GM18868 (cell line): ENCODE results near the gene IFIT1.

Experiments used
- ATAC-seq: cut with Tn5 transposase; IDR thresholded peaks from one replicate; pipeline ENCODE4 v1.9.1; 2021; ENCODE audit warnings: mild to moderate bottlenecking, moderate library complexity; ENCODE audit not compliant: unreplicated experiment

The IFIT1 gene, protein sequence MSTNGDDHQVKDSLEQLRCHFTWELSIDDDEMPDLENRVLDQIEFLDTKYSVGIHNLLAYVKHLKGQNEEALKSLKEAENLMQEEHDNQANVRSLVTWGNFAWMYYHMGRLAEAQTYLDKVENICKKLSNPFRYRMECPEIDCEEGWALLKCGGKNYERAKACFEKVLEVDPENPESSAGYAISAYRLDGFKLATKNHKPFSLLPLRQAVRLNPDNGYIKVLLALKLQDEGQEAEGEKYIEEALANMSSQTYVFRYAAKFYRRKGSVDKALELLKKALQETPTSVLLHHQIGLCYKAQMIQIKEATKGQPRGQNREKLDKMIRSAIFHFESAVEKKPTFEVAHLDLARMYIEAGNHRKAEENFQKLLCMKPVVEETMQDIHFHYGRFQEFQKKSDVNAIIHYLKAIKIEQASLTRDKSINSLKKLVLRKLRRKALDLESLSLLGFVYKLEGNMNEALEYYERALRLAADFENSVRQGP

GRCh38 chr10:89391907-89392756 lies at the start of gene IFIT1:
Gene IFIT1 (plus strand): TSS chr10:89392623. CDS start chr10:89392713, 90 bp downstream.
- peak; percentile 87 for ATAC-seq

DNA sequence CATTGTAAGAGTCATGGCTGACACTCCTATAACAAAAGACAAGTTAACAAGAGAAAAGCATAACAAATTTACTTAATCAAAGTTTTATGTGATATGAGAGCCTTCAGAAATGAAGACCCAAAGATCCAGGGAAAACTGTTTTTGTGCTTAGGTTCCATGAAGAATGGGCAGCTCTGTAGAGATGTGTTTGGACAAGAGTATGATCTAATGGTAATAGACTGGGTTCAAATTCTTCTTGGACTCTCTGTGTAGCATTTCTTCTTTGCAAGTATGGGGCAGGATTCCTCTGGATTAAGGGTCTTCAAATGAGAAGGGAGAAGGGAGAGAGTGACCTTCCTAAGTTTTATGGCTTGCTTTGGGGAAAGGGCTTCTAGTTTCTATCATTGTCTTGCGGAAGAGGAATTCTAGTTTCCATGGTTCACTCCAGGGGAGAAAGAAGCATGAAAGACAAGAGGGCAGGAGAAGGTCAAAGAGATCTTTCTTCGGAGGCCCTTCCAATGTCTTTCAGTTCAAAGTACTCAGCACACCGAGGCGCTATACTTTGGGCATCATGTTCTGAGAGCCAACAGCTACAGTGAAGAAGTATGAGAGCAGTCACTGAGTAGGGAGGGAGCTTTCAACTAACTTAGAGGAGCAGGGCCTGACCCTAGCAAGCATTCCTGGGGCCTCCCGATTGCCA lies 49.2 kb upstream of the IFIT1 start:
- ATAC-seq: no peak

GRCh38 chr10:89344156-89344555 lies 48.3 kb upstream of the IFIT1 start:
- no peak for ATAC-seq

DNA sequence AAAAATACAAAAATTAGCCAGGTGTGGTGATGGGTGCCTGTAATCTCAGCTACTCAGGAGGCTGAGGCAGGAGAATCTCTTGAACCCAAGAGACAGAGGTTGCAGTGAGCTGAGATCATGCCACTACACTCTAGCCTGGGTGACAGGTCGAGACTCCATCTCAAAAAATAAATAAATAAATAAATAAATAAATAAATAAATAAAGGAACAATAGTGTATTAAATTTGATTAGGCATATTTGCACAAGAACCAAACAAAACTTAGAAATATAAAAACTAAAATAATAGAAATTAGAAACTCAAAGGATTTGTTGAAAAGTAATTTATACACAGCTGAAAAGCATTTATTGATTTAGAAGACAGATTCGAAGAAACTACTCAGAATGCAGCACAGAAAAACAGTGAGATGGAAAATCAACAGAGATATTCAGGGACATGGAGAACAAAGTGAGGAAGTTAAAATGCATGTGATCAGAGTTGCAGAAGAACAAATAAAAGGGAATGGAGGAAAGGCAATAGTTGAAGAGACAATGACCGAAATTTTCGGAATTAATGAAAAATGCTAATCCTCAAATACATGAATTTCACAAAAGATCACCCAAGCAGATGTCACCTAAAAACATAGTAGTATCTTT lies 46.9 kb upstream of the IFIT1 start:
- ATAC-seq: no peak

GRCh38 chr10:89346405-89347254 lies 45.8 kb upstream of the IFIT1 start:
- ATAC-seq: no peak

- no peak for ATAC-seq
Observed at GRCh38 chr10:89347701-89348457, 44.5 kb upstream of the IFIT1 start.

GRCh38 chr10:89348481-89348880 lies 43.9 kb upstream of the IFIT1 start:
- ATAC-seq: no peak

DNA sequence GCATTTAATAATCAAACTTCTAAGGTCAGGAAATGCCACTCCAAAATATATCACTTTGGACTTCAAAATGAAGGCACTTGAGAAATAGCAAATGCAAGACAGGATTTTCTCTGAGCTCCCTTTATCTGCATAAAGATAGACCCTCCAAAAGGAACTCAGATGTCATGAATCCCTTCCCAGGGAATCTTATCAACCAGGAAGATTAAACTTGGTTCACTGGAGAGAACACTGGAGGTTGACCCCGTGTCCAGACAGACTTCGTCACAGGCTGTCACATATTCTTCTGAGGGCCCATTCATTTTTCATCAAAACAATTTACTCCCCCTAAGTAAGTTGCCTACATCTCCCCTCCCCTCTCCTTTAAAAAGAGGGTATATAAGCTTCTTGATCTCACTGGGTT lies 43.4 kb upstream of the IFIT1 start:
- ATAC-seq: no peak

GRCh38 chr10:89350631-89351315 lies 41.6 kb upstream of the IFIT1 start:
- peak; percentile 43 for ATAC-seq

- peak; percentile 79 for ATAC-seq
Observed at GRCh38 chr10:89351412-89351779, 41.0 kb upstream of the IFIT1 start.

GRCh38 chr10:89351780-89352597 lies 40.4 kb upstream of the IFIT1 start:
- no peak for ATAC-seq

GRCh38 chr10:89352802-89353201 lies 39.6 kb upstream of the IFIT1 start:
- no peak for ATAC-seq

GRCh38 chr10:89355394-89355931 lies 37.0 kb upstream of the IFIT1 start:
- no peak for ATAC-seq

- ATAC-seq: no peak
Observed at GRCh38 chr10:89357096-89357495, 35.3 kb upstream of the IFIT1 start.

- no peak for ATAC-seq
Observed at GRCh38 chr10:89357975-89358374, 34.4 kb upstream of the IFIT1 start.

GRCh38 chr10:89360157-89360556 lies 32.3 kb upstream of the IFIT1 start:
- no peak for ATAC-seq

DNA sequence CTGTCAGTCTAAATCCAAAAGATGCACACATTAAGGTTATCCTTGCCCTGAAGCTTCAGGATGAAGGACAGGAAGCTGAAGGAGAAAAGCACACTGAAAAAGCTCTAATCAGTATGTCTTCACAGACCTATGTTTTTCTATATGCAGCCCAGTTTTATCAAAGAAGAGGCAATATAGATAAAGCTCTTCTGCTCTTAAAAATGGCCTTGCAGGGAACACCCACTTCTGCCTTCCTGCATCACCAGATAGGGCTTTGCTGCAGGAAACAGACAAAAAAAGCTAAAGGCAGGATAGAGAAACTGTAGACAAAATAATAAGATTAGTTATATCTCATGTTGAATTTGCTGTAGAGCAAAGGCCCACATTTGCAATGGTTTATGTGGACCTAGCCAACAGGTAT lies 29.5 kb upstream of the IFIT1 start:
- ATAC-seq: no peak
